Measurements from ENCODE around the gene ECSCR.
"Not testable (repeated sequence)": the region's sequence is repeated elsewhere in the genome, so short reads cannot be mapped to it uniquely, and the experiment has no call there.

The ECSCR gene

GRCh38 chr5:139454568-139455290 is 7.8 kb downstream of the ECSCR start:
- no peak overlapping the region for H3K27ac ChIP-seq (ENCODE audit: low read depth, low read length)
- H3K4me3 ChIP-seq (ENCODE audit: low read depth in 1 of 2, low read length in 2 of 2), result no peak overlapping the region
- no peaks in the 10 kb centered on the region for H3K36me3 ChIP-seq (ENCODE audit: insufficient read depth, low read length)
- H3K9ac ChIP-seq (ENCODE audit: low read length), result no peak overlapping the region
- H3K27me3 ChIP-seq (ENCODE audit: control insufficient read depth in 1 of 2, insufficient read depth in 2 of 2, low read length in 2 of 2), result no peaks in the 10 kb centered on the region
- no peaks in the 10 kb centered on the region for H3K9me3 ChIP-seq (ENCODE audit: low read length)
- no peaks in the 10 kb centered on the region for H3K4me1 ChIP-seq (ENCODE audit: insufficient read depth, low read length)

- Histone ChIP-seq H3K27me3 (ENCODE audit: control insufficient read depth in 1 of 2, insufficient read depth in 2 of 2, low read length in 2 of 2) (no peaks in the 10 kb centered on the region), H3K9me3 (ENCODE audit: low read length) (no peaks in the 10 kb centered on the region), H3K36me3 (ENCODE audit: insufficient read depth, low read length) (no peaks in the 10 kb centered on the region), H3K9ac (ENCODE audit: low read length) (no peak overlapping the region), H3K4me3 (ENCODE audit: low read depth in 1 of 2, low read length in 2 of 2) (no peak overlapping the region), H3K27ac (ENCODE audit: low read depth, low read length) (no peak overlapping the region), H3K4me1 (ENCODE audit: insufficient read depth, low read length) (no peaks in the 10 kb centered on the region)
These were observed 8.6 kb downstream of the ECSCR start for GRCh38 chr5:139453683-139454567.

DNA sequence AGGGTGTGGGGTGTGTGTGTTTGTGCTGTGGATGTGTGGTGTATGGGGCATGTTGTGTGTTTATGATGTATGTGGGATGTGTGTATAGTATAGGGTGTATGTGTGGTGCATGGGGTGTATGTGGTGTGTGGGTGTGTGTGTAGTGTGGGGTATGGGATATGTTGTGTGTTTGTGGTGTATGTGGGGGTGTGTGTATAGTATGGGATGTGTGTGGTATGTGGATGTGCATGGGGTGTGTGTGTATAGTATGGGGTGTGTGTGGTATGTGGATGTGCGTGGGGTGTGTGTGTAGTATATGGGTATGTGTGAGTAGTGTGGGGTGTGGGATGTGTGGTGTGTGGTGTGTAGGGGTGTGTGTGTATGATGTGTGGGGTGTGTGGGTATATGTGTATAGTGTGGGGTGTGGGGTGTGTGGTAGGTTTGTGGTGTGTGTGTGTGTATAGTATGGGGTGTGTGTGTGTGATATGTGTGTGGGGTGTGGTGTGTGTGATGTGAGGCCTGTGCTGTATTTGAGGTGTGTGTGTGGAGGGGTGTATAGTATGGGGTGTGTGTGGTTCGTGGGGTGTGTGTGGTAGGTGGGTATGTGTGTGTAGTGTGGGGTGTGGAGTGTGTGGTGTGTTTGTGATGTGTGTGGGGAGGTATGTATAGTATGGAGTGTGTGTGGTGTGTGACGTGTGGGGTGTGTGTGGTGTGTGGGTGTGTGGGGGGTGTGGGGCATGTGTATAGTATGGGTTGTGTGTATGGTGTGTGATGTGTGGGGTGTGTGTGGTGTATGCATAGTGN is 10.5 kb downstream of the ECSCR start:
- no peak overlapping the region for H3K4me3 ChIP-seq (ENCODE audit: low read depth in 1 of 2, low read length in 2 of 2)
- no peaks in the 10 kb centered on the region for H3K9me3 ChIP-seq (ENCODE audit: low read length)
- no peaks in the 10 kb centered on the region for H3K27me3 ChIP-seq (ENCODE audit: control insufficient read depth in 1 of 2, insufficient read depth in 2 of 2, low read length in 2 of 2)
- H3K36me3 ChIP-seq (ENCODE audit: insufficient read depth, low read length), result no peaks in the 10 kb centered on the region
- H3K4me1 ChIP-seq (ENCODE audit: insufficient read depth, low read length), result no peaks in the 10 kb centered on the region
- H3K27ac ChIP-seq (ENCODE audit: low read depth, low read length), result no peak overlapping the region
- H3K9ac ChIP-seq (ENCODE audit: low read length), result no peak overlapping the region

- H3K4me3 ChIP-seq (ENCODE audit: low read depth in 1 of 2, low read length in 2 of 2), result no peak overlapping the region
These were observed 11.4 kb downstream of the ECSCR start for GRCh38 chr5:139451176-139451575.

DNA sequence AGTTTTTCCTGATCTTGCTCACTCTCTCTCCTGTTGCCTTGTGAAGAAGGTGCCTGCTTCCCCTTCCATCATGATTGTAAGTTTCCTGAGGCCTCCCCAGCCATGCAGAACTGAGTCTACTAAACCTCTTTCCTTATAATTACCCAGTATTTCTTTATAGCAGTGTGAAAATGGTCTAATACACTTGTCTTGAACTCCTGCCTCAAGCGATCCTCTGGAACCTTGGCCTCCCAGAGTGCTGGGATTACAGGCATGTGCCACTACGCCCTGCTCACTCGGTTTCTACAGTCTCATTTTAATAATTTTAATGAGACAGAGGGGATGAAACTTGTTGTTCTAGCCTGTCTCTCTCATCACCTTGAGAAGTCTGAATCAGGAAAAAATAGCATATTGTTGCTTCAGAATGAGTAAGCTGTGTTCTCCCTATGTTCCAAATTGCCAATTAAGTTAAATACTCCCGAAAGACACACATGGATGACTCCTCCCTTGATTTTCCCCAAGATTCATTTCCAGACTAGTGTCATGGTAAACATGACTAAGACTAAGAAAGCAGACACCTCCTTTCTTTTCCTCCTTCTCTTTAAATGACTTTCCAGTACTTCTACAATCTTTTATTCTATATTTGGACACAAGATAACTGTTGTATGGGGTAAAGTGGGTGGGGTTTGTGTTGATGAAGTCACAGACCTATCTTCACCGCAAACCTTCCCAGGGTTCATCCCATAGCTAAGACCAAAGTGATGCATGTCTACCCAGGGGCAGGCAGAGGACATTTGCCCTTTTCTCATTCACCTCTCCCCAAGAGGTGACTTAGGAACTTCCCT is 15.4 kb downstream of the ECSCR start:
- H3K36me3 ChIP-seq (ENCODE audit: insufficient read depth, low read length), result no peaks in the 10 kb centered on the region
- H3K9me3 ChIP-seq (ENCODE audit: low read length), result no peaks in the 10 kb centered on the region
- no peaks in the 10 kb centered on the region for H3K4me1 ChIP-seq (ENCODE audit: insufficient read depth, low read length)
- no peaks in the 10 kb centered on the region for H3K27me3 ChIP-seq (ENCODE audit: control insufficient read depth in 1 of 2, insufficient read depth in 2 of 2, low read length in 2 of 2)
- no peak overlapping the region for H3K27ac ChIP-seq (ENCODE audit: low read depth, low read length)
- no peak overlapping the region for H3K9ac ChIP-seq (ENCODE audit: low read length)
- no peak overlapping the region for H3K4me3 ChIP-seq (ENCODE audit: low read depth in 1 of 2, low read length in 2 of 2)

More at GRCh38 chr5:139451176-139451575, 11.4 kb downstream of the ECSCR start:
- Histone ChIP-seq H3K9ac (ENCODE audit: low read length) (no peak overlapping the region), H3K36me3 (ENCODE audit: insufficient read depth, low read length) (no peaks in the 10 kb centered on the region), H3K27me3 (ENCODE audit: control insufficient read depth in 1 of 2, insufficient read depth in 2 of 2, low read length in 2 of 2) (no peaks in the 10 kb centered on the region), H3K27ac (ENCODE audit: low read depth, low read length) (no peak overlapping the region), H3K4me1 (ENCODE audit: insufficient read depth, low read length) (no peaks in the 10 kb centered on the region), H3K9me3 (ENCODE audit: low read length) (no peaks in the 10 kb centered on the region)

GRCh38 chr5:139445325-139446170 is 17.0 kb downstream of the ECSCR start:
- no peaks in the 10 kb centered on the region for H3K9me3 ChIP-seq (ENCODE audit: low read length)
- H3K9ac ChIP-seq (ENCODE audit: low read length), result no peak overlapping the region
- no peak overlapping the region for H3K4me3 ChIP-seq (ENCODE audit: low read depth in 1 of 2, low read length in 2 of 2)
- no peak overlapping the region for H3K27ac ChIP-seq (ENCODE audit: low read depth, low read length)
- no peaks in the 10 kb centered on the region for H3K36me3 ChIP-seq (ENCODE audit: insufficient read depth, low read length)
- no peaks in the 10 kb centered on the region for H3K4me1 ChIP-seq (ENCODE audit: insufficient read depth, low read length)
- no peaks in the 10 kb centered on the region for H3K27me3 ChIP-seq (ENCODE audit: control insufficient read depth in 1 of 2, insufficient read depth in 2 of 2, low read length in 2 of 2)

DNA sequence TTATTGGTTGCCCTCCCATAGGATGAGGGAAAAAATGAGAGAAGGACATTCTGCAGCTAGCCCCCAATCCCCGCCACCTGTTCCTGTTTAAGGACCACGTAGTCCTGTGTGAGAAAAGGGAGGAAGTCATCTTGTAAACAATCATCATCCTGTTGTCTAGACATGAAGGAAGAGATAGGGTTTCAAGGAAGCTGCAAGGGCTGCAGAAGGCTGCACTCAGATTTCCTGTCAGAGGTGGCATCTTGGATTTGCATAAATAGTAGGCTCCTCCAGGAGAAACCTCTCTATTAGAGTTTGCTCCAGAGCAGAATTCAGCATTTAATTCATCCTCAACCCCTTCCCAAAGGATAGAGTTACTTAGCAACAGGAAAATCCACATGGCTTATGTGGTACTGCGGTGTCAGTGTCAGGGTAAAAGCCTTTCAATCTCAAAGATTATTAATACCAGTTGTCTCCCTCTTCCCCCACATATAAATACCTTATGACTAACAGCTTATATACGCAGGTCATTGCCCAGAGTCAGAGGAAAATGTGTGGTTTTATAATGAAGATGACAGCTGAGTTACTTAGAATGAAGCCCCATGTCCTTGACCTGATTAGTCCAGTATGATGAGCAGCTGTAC is 18.6 kb downstream of the ECSCR start:
- H3K27me3 ChIP-seq (ENCODE audit: control insufficient read depth in 1 of 2, insufficient read depth in 2 of 2, low read length in 2 of 2), result no peaks in the 10 kb centered on the region
- peaks cover 7% of the 10 kb centered on the region for H3K4me1 ChIP-seq (ENCODE audit: insufficient read depth, low read length)
- H3K27ac ChIP-seq (ENCODE audit: low read depth, low read length), result no peak overlapping the region
- no peaks in the 10 kb centered on the region for H3K9me3 ChIP-seq (ENCODE audit: low read length)
- H3K9ac ChIP-seq (ENCODE audit: low read length), result no peak overlapping the region
- H3K36me3 ChIP-seq (ENCODE audit: insufficient read depth, low read length), result no peaks in the 10 kb centered on the region
- no peak overlapping the region for H3K4me3 ChIP-seq (ENCODE audit: low read depth in 1 of 2, low read length in 2 of 2)

DNA sequence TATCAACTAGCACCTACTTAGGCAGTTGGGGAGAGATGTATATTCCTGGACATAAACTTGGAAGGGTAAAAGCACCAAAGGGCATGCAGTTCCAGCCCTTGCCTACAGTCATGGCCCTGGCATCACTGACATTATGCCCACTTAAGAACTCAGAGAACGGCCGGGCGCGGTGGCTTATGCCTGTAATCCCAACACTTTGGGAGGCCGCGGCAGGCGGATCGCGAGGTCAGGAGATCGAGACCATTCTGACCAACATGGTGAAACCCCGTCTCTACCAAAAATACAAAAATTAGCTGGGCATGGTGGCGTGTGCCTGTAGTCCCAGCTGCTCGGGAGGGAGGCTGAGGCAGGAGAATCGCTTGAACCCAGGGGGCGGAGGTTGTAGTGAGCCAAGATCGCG is 22.1 kb downstream of the ECSCR start:
- not testable (repeated sequence) for H3K9ac ChIP-seq (ENCODE audit: low read length); H3K36me3 ChIP-seq (ENCODE audit: insufficient read depth, low read length); H3K27me3 ChIP-seq (ENCODE audit: control insufficient read depth in 1 of 2, insufficient read depth in 2 of 2, low read length in 2 of 2); H3K27ac ChIP-seq (ENCODE audit: low read depth, low read length); H3K4me3 ChIP-seq (ENCODE audit: low read depth in 1 of 2, low read length in 2 of 2); H3K9me3 ChIP-seq (ENCODE audit: low read length)
- peaks cover 13% of the 10 kb centered on the region for H3K4me1 ChIP-seq (ENCODE audit: insufficient read depth, low read length)

GRCh38 chr5:139439013-139439903 is 23.3 kb downstream of the ECSCR start, which contains the start of gene DNAJC18:
Gene DNAJC18 (minus strand): TSS chr5:139439525. CDS start chr5:139439445, 80 bp downstream.
- H3K36me3 ChIP-seq (ENCODE audit: insufficient read depth, low read length), result no peaks in the 10 kb centered on the region
- H3K9ac ChIP-seq (ENCODE audit: low read length), result peak within 1 kb of the TSS; percentile 58
- H3K9me3 ChIP-seq (ENCODE audit: low read length), result no peaks in the 10 kb centered on the region
- peak within 1 kb of the TSS; percentile 91 for H3K27ac ChIP-seq (ENCODE audit: low read depth, low read length)
- H3K4me3 ChIP-seq (ENCODE audit: low read depth in 1 of 2, low read length in 2 of 2), result peak within 1 kb of the TSS; percentile 73 to 80
- peaks cover 13% of the 10 kb centered on the region for H3K4me1 ChIP-seq (ENCODE audit: insufficient read depth, low read length)
- H3K27me3 ChIP-seq (ENCODE audit: control insufficient read depth in 1 of 2, insufficient read depth in 2 of 2, low read length in 2 of 2), result no peaks in the 10 kb centered on the region
